H9 (cell line): ENCODE results near the gene CELF4. TPM values are rescaled to one million over a fixed set of nuclear protein-coding genes. Genes with fewer than 3 reads are reported as not detected.

Experiments used
- DNase-seq: peaks from one replicate; pipeline ENCODE4 v3.0.0-alpha.2; 2017
- H2AFZ ChIP-seq: one replicate; pipeline ENCODE4 v1.6.1; 2013; ENCODE audit warnings: mild to moderate bottlenecking, low read length, control low read depth, moderate library complexity
- H2AK5ac ChIP-seq: 2 replicates; pipeline ENCODE4 v1.6.1; 2013; ENCODE audit warnings: low read length, control low read depth, mixed read lengths; ENCODE audit not compliant: insufficient read length
- H2BK120ac ChIP-seq: one replicate; pipeline ENCODE4 v1.6.1; 2013; ENCODE audit warnings: low read depth, mild to moderate bottlenecking, low read length, control low read depth, inconsistent platforms; ENCODE audit not compliant: poor library complexity, severe bottlenecking
- H2BK12ac ChIP-seq: 2 replicates; pipeline ENCODE4 v1.6.1; 2013; ENCODE audit warnings: low read length, control low read depth, mixed read lengths, low read depth; ENCODE audit not compliant: insufficient read length
- H2BK15ac ChIP-seq: 2 replicates; pipeline ENCODE4 v1.6.1; 2013; ENCODE audit warnings: low read depth, low read length, control low read depth
- H2BK20ac ChIP-seq: one replicate; pipeline ENCODE4 v1.6.1; 2013; ENCODE audit warnings: low read depth, mild to moderate bottlenecking, low read length, control low read depth, inconsistent platforms; ENCODE audit not compliant: poor library complexity, severe bottlenecking
- H2BK5ac ChIP-seq: 2 replicates; pipeline ENCODE4 v1.6.1; 2013; ENCODE audit warnings: low read length, control low read depth, mixed read lengths; ENCODE audit not compliant: insufficient read length
- H3K14ac ChIP-seq: 2 replicates; pipeline ENCODE4 v1.6.1; 2013; ENCODE audit warnings: low read length, control low read depth; ENCODE audit not compliant: insufficient read depth
- H3K18ac ChIP-seq: 2 replicates; pipeline ENCODE4 v1.6.1; 2013; ENCODE audit warnings: low read depth, mild to moderate bottlenecking, mixed read lengths, low read length, control low read depth; ENCODE audit not compliant: insufficient read length
- H3K23ac ChIP-seq: 2 replicates; pipeline ENCODE4 v1.6.1; 2013; ENCODE audit warnings: low read length, control low read depth, mixed read lengths, low read depth; ENCODE audit not compliant: insufficient read length
- H3K23me2 ChIP-seq: 2 replicates; pipeline ENCODE4 v1.6.1; 2013; ENCODE audit warnings: low read depth, mild to moderate bottlenecking, mixed read lengths, low read length, control low read depth; ENCODE audit not compliant: insufficient read length, poor library complexity, severe bottlenecking
- H3K27ac ChIP-seq: 2 replicates; pipeline ENCODE4 v1.5.1; 2013; ENCODE audit warnings: low read length, control low read depth, mixed read lengths, low read depth; ENCODE audit not compliant: insufficient read length
- H3K27me3 ChIP-seq: 2 replicates; pipeline ENCODE4 v1.6.1; 2013; ENCODE audit warnings: low read length, control low read depth, inconsistent platforms; ENCODE audit not compliant: insufficient read depth
- H3K4ac ChIP-seq: 2 replicates; pipeline ENCODE4 v1.6.1; 2013; ENCODE audit warnings: low read depth, mild to moderate bottlenecking, control low read depth, inconsistent platforms, low read length, moderate library complexity
- H3K4me1 ChIP-seq: 2 replicates; pipeline ENCODE4 v1.6.1; 2013; ENCODE audit warnings: low read length, control low read depth, inconsistent platforms; ENCODE audit not compliant: insufficient read depth
- H3K4me2 ChIP-seq: 2 replicates; pipeline ENCODE4 v1.6.1; 2013; ENCODE audit warnings: low read length, control low read depth, mixed read lengths; ENCODE audit not compliant: insufficient read length, insufficient read depth
- H3K56ac ChIP-seq: 2 replicates; pipeline ENCODE4 v1.6.1; 2013; ENCODE audit warnings: low read depth, mild to moderate bottlenecking, mixed read lengths, low read length, control low read depth; ENCODE audit not compliant: insufficient read length
- H3K79me1 ChIP-seq: 2 replicates; pipeline ENCODE4 v1.6.1; 2013; ENCODE audit warnings: low read depth, mild to moderate bottlenecking, moderate library complexity, low read length, control low read depth, inconsistent platforms; ENCODE audit not compliant: insufficient read depth, poor library complexity, severe bottlenecking
- H3K79me2 ChIP-seq: 2 replicates; pipeline ENCODE4 v1.6.1; 2013; ENCODE audit warnings: low read length, control low read depth, inconsistent platforms; ENCODE audit not compliant: insufficient read depth
- H3K9ac ChIP-seq: 2 replicates; pipeline ENCODE4 v1.6.1; 2013; ENCODE audit warnings: low read length, control low read depth, mixed read lengths; ENCODE audit not compliant: insufficient read length; ENCODE audit errors: extremely low read depth
- H3K9me3 ChIP-seq: one replicate; pipeline ENCODE4 v1.6.1; 2013; ENCODE audit warnings: low read depth, low read length, inconsistent platforms; ENCODE audit not compliant: control insufficient read depth
- H3T11ph ChIP-seq: one replicate; pipeline ENCODE4 v1.6.1; 2013; ENCODE audit warnings: mild to moderate bottlenecking, low read length, control low read depth, inconsistent platforms
- H4K20me1 ChIP-seq: one replicate; pipeline ENCODE4 v1.6.1; 2013; ENCODE audit not compliant: control insufficient read depth, insufficient read length, insufficient read depth
- H4K5ac ChIP-seq: 2 replicates; pipeline ENCODE4 v1.6.1; 2013; ENCODE audit warnings: low read depth, mild to moderate bottlenecking, mixed read lengths, low read length, control low read depth; ENCODE audit not compliant: insufficient read length
- H4K8ac ChIP-seq: replicated peaks from 2 replicates; pipeline ENCODE4 v1.6.1; 2013; ENCODE audit warnings: low read length, control low read depth, mixed read lengths, low read depth; ENCODE audit not compliant: insufficient read length
- H4K91ac ChIP-seq: 2 replicates; pipeline ENCODE4 v1.6.1; 2013; ENCODE audit warnings: low read depth, mild to moderate bottlenecking, moderate library complexity, mixed read lengths, low read length, control low read depth; ENCODE audit not compliant: insufficient read length
- H3K27ac Mint-ChIP-seq, 3 experiments: 2 replicates in 2 of 3; 3 replicates in 1 of 3; pipeline ENCODE4 v1.8.0; 2020 to 2021; ENCODE audit warnings: mixed read lengths in 3 of 3, mild to moderate bottlenecking in 1 of 3, moderate library complexity in 1 of 3
- H3K27me3 Mint-ChIP-seq: 2 replicates; pipeline ENCODE4 v1.8.0; 2021; ENCODE audit warnings: low read depth, mild to moderate bottlenecking, moderate library complexity, mixed read lengths
- H3K36me3 Mint-ChIP-seq, 3 experiments: 2 replicates in 2 of 3; 3 replicates in 1 of 3; pipeline ENCODE4 v1.8.0; 2020 to 2021; ENCODE audit warnings: low read depth in 3 of 3, mixed read lengths in 3 of 3; ENCODE audit not compliant: insufficient read depth in 1 of 3
- H3K4me1 Mint-ChIP-seq, 2 experiments: 2 replicates each; pipeline ENCODE4 v1.8.0; 2020; ENCODE audit warnings: mixed read lengths in 2 of 2
- H3K4me3 Mint-ChIP-seq, 2 experiments: 2 replicates in 1 of 2; 3 replicates in 1 of 2; pipeline ENCODE4 v1.8.0; 2020 to 2021; ENCODE audit warnings: mild to moderate bottlenecking in 2 of 2, mixed read lengths in 2 of 2, moderate library complexity in 1 of 2
- H3K9me3 Mint-ChIP-seq, 2 experiments: 2 replicates in 1 of 2; 3 replicates in 1 of 2; pipeline ENCODE4 v1.8.0; 2020; ENCODE audit warnings: mild to moderate bottlenecking in 2 of 2, mixed read lengths in 2 of 2, moderate library complexity in 1 of 2
- WGBS: extraction: QIAGEN DNeasy Blood & Tissue Kit; methylation state at CpG from one replicate; pipeline ENCODE4 v1.1.7; 2013; ENCODE audit warnings: missing lambda C conversion rate, low lambda C conversion rate, mixed read lengths; ENCODE audit not compliant: insufficient read length; ENCODE audit errors: extremely low coverage; 5-methylcytosine and 5-hydroxymethylcytosine counted together
- total RNA-seq: library from RNA; stranded (reverse); gene quantifications from 2 replicates; pipeline ENCODE4 v1.2.1, GENCODE V29; 2021
- TF ChIP-seq, protein P1 (sequence below): fragments of 200-600 bp; sonication (generic); conservative IDR thresholded peaks from 3 replicates; pipeline ENCODE4 v1.8.0; 2021; ENCODE audit warnings: antibody characterized with exemption, mild to moderate bottlenecking

Gene CELF4
- total RNA-seq, 1 experiment from 2014 or later, result 1.1 TPM

- Histone ChIP-seq H3K27me3 (peaks cover 38% of the 10 kb centered on the region), H4K8ac (no peak overlapping the region), H3K56ac (no peak overlapping the region), H3K4ac (no peak overlapping the region), H4K5ac (no peak overlapping the region), H2BK12ac (no peak overlapping the region), H4K20me1 (no peaks in the 10 kb centered on the region), H2BK15ac (no peak overlapping the region), H4K91ac (no peak overlapping the region), H3K14ac (no peak overlapping the region), H3K9ac (no peak overlapping the region), H3K23me2 (peaks cover 20% of the 10 kb centered on the region), H3K79me2 (no peaks in the 10 kb centered on the region), H3K9me3 (no peaks in the 10 kb centered on the region), H2AFZ (no peak overlapping the region), H2AK5ac (no peak overlapping the region), H2BK20ac (no peak overlapping the region), H3K4me2 (no peak overlapping the region), H2BK5ac (no peak overlapping the region), H3K23ac (no peak overlapping the region), H3T11ph (no peak overlapping the region), H3K79me1 (no peaks in the 10 kb centered on the region), H3K4me1 (peaks cover 3% of the 10 kb centered on the region; the same call in 1 of the 2 replicates), H3K18ac (no peak overlapping the region), H3K27ac (no peak overlapping the region), H2BK120ac (no peak overlapping the region)
- peaks cover 27 to 43% of the 10 kb centered on the region in 2 experiments for H3K4me1 Mint-ChIP-seq
- DNase-seq, result peak; percentile 11
- TF ChIP-seq, protein P1, sequence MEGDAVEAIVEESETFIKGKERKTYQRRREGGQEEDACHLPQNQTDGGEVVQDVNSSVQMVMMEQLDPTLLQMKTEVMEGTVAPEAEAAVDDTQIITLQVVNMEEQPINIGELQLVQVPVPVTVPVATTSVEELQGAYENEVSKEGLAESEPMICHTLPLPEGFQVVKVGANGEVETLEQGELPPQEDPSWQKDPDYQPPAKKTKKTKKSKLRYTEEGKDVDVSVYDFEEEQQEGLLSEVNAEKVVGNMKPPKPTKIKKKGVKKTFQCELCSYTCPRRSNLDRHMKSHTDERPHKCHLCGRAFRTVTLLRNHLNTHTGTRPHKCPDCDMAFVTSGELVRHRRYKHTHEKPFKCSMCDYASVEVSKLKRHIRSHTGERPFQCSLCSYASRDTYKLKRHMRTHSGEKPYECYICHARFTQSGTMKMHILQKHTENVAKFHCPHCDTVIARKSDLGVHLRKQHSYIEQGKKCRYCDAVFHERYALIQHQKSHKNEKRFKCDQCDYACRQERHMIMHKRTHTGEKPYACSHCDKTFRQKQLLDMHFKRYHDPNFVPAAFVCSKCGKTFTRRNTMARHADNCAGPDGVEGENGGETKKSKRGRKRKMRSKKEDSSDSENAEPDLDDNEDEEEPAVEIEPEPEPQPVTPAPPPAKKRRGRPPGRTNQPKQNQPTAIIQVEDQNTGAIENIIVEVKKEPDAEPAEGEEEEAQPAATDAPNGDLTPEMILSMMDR, result no peak
- H3K4me3 Mint-ChIP-seq, result no peak overlapping the region
- H3K27me3 Mint-ChIP-seq, result peaks cover 88% of the 10 kb centered on the region
- no CpG with 5 or more reads among the region's 4 CpGs for WGBS
- no peak overlapping the region for H3K27ac Mint-ChIP-seq
- H3K36me3 Mint-ChIP-seq, result peaks cover 0 to 3% (median 0%) of the 10 kb centered on the region in 3 experiments; a peak in 1 of 7 replicates
- no peaks in the 10 kb centered on the region; a peak in 3 of 5 replicates for H3K9me3 Mint-ChIP-seq
Measured at GRCh38 chr18:37568671-37569070, 3.1 kb upstream of the CELF4 start.
